NB4 (cell line): Measurements from ENCODE around the gene NAV1.

Experiments used
- DNase-seq: peaks from one replicate; pipeline ENCODE4 v3.0.0; 2010; ENCODE audit warnings: low read depth
- H3K4me3 ChIP-seq: one replicate; pipeline ENCODE4 v1.5.1; 2011; ENCODE audit warnings: mild to moderate bottlenecking, low read depth, low read length, moderate library complexity
- MYC ChIP-seq: IDR thresholded peaks from 2 replicates; pipeline ENCODE4 v1.6.1; 2011; ENCODE audit warnings: low read depth, low read length
- POLR2A ChIP-seq: IDR thresholded peaks from 2 replicates; pipeline ENCODE4 v1.6.1; 2011; ENCODE audit warnings: mild to moderate bottlenecking; ENCODE audit not compliant: insufficient read length; ENCODE audit errors: extremely low read depth
- TF ChIP-seq, protein P1 (sequence below): IDR thresholded peaks from 2 replicates; pipeline ENCODE4 v1.6.1; 2011; ENCODE audit warnings: low read depth, low read length
- TF ChIP-seq, protein P2 (sequence below): IDR thresholded peaks from one replicate; pipeline ENCODE4 v1.5.1; 2012; ENCODE audit warnings: low read depth, low read length

NAV1 gene

DNA sequence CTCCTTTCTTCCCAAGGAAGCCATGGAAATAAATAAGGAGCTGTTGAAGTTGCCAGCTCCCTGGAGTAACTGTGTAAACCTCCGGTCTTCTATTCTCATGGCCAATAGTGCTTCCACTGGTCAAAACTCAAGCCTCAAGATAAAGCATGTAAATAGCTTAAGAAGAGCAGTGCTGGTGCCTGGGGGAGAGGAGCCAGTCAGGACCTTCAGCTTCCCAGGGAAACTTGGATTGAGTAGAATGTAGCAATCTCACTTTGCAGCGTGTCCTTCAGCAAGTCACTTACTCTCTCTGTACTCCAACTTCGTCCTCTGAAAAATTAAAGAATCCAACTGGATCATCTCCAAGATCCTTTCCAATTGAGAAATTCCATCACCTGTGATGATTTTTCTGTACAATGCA, 44.7 kb downstream of the NAV1 start:
- H3K4me3 ChIP-seq = no peak overlapping the region
- no peak for DNase-seq
- TF ChIP-seq, protein P1, sequence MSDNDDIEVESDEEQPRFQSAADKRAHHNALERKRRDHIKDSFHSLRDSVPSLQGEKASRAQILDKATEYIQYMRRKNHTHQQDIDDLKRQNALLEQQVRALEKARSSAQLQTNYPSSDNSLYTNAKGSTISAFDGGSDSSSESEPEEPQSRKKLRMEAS = no peak
- TF ChIP-seq, protein P2, sequence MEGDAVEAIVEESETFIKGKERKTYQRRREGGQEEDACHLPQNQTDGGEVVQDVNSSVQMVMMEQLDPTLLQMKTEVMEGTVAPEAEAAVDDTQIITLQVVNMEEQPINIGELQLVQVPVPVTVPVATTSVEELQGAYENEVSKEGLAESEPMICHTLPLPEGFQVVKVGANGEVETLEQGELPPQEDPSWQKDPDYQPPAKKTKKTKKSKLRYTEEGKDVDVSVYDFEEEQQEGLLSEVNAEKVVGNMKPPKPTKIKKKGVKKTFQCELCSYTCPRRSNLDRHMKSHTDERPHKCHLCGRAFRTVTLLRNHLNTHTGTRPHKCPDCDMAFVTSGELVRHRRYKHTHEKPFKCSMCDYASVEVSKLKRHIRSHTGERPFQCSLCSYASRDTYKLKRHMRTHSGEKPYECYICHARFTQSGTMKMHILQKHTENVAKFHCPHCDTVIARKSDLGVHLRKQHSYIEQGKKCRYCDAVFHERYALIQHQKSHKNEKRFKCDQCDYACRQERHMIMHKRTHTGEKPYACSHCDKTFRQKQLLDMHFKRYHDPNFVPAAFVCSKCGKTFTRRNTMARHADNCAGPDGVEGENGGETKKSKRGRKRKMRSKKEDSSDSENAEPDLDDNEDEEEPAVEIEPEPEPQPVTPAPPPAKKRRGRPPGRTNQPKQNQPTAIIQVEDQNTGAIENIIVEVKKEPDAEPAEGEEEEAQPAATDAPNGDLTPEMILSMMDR = no peak
- TF ChIP-seq MYC (no peak), POLR2A (no peak)

DNA sequence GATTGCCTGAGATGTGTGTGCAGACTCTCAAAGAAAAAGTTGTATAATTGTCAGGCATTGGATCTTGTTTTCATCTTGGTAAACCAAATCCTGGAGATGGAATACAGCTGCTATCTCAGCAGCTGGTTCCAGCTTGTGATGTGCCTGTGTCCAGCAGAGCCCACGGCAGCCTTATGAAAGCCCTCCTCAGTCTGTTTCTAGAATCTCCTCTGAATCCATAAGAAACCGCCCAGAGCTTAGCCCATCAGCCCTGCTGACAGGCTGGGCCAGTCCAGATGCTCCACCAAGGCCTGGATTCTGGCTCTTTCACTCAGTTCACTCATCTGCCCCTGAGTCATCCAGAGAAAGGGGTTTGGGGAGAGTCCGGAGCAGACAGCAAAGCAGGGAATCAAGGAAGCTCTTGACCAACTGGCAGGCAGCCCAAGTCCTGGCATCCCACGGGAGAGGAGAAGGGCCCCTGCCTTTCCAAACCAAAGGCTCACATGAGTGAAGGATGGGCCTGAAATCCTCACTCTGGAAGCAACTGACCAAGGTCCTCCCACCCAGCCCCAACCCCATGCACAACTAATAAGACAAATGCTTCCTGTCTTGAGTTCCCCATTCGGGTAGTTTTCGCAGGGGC, 45.7 kb downstream of the NAV1 start:
- H3K4me3 ChIP-seq = no peak overlapping the region
- TF ChIP-seq POLR2A (no peak), MYC (no peak)
- TF ChIP-seq, protein P2 = no peak
- TF ChIP-seq, protein P1 = no peak
- no peak for DNase-seq

DNA sequence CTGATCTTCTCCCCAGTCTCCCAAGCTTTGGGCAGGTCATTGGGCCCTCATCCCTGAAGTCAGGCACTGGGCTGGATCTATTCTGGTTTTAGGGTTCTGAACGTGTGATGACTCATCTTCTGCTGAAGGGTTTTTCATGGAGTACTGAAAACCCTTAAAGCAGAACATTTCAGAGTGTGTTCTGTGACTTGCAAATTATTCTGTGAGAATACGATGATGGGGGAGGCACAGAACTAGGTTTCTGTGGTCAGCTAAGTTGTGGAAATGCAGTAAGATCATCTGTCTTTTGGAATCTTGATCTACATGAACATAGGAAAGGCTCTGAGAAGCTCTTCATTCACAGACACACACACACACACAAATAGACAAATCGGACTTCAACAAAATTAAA, 46.2 kb downstream of the NAV1 start:
- DNase-seq = no peak
- TF ChIP-seq POLR2A (no peak), MYC (no peak)
- TF ChIP-seq, protein P2 = no peak
- TF ChIP-seq, protein P1 = no peak
- no peak overlapping the region for H3K4me3 ChIP-seq

DNA sequence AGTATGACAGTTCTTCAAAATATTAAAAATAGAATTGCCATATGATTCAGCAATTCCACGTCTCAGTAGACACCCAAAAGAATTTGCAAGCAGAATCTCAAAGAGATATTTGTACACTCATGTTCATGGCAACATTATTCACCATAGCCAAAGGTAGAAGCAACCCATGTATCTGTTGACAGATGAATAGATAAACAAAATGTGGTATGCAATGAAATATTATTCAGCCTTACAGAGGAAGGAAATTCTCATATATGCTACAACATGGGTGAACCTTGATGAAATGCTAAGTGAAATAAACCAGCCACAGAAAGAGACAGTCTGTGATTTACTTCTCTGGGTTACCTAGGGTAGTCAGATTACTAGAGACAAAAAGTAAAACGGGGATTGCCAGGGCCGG, 47.0 kb downstream of the NAV1 start:
- no peak overlapping the region for H3K4me3 ChIP-seq
- TF ChIP-seq, protein P2 = no peak
- TF ChIP-seq MYC (no peak), POLR2A (no peak)
- TF ChIP-seq, protein P1 = no peak
- no peak for DNase-seq

DNA sequence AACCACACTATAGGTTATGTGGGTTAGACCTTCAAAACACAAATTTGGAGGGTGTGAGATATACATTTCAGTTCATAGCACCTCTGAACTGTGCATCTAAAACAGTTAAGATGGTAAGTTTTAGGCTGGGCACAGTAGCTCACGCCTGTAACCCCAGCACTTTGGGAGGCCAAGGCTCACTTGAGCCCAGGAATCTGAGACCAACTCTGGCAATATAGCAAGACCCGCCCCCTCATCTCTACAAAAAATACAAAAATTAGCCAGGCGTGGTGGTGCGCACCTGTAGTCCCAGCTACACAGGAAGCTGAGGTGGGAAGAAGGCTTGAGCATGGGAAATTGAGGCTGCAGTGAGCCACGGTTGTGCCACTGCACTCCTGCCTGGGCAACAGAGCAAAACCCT, 47.9 kb downstream of the NAV1 start:
- TF ChIP-seq MYC (no peak), POLR2A (no peak)
- TF ChIP-seq, protein P1 = no peak
- TF ChIP-seq, protein P2 = no peak
- no peak overlapping the region for H3K4me3 ChIP-seq
- no peak for DNase-seq

DNA sequence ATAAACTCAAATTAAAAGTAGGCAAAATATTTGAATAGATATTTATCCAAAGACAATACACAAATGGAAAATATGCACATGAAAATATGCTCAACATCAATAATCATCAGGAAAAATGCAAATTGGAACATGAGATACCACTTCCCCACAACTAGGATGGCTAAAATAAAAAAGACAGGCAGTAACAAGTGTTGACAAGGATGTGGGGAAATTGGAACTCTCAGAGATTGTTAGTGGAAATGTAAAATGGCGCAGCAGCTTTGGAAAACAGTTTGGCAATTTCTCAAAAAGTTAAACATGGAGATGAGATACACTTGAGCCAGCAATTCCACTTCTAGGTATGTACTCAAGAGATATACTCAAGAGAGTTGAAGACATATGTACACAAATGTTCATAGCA, 48.8 kb downstream of the NAV1 start:
- DNase-seq = no peak
- H3K4me3 ChIP-seq = no peak overlapping the region
- TF ChIP-seq, protein P2 = no peak
- TF ChIP-seq POLR2A (no peak), MYC (no peak)
- TF ChIP-seq, protein P1 = no peak
